GM19455 (cell line): ENCODE data around the gene DISP3.

Experiments used
- ATAC-seq: cut with Tn5 transposase; IDR thresholded peaks from one replicate; pipeline ENCODE4 v1.9.1; 2021; ENCODE audit not compliant: unreplicated experiment

DISP3 gene

GRCh38 chr1:11527541-11528452 is 48.8 kb downstream of the DISP3 start:
- ATAC-seq, result no peak

- ATAC-seq, result no peak
Observed at GRCh38 chr1:11528611-11529261, 49.8 kb downstream of the DISP3 start.

GRCh38 chr1:11529330-11529729 is 50.4 kb downstream of the DISP3 start:
- no peak for ATAC-seq

- no peak for ATAC-seq
Observed at GRCh38 chr1:11529763-11530730, 51.1 kb downstream of the DISP3 start.

GRCh38 chr1:11530731-11531311 is 51.9 kb downstream of the DISP3 start:
- no peak for ATAC-seq

- ATAC-seq, result no peak
Observed at GRCh38 chr1:11531314-11531870, 52.4 kb downstream of the DISP3 start.

GRCh38 chr1:11531943-11532342 is 53.0 kb downstream of the DISP3 start:
- ATAC-seq, result no peak

GRCh38 chr1:11533790-11534787 is 55.1 kb downstream of the DISP3 start:
- ATAC-seq, result no peak

- ATAC-seq, result no peak
Observed at GRCh38 chr1:11534846-11535245, 55.9 kb downstream of the DISP3 start.

- no peak for ATAC-seq
Observed at GRCh38 chr1:11535316-11535715, 56.4 kb downstream of the DISP3 start.

GRCh38 chr1:11535761-11536572 is 57.0 kb downstream of the DISP3 start:
- no peak for ATAC-seq

GRCh38 chr1:11536573-11537379 is 57.8 kb downstream of the DISP3 start:
- no peak for ATAC-seq

GRCh38 chr1:11537380-11537764 is 58.4 kb downstream of the DISP3 start:
- no peak for ATAC-seq

GRCh38 chr1:11537854-11538591 is 59.1 kb downstream of the DISP3 start:
- ATAC-seq, result no peak

GRCh38 chr1:11538886-11539285 is 59.9 kb downstream of the DISP3 start:
- no peak for ATAC-seq

- ATAC-seq, result no peak
Observed at GRCh38 chr1:11539850-11540772, 61.2 kb downstream of the DISP3 start.
